Progenitor cell of endocrine pancreas (in vitro differentiated cells): ENCODE data around the gene SOS1. TPM values are rescaled to one million over a fixed set of nuclear protein-coding genes. Genes with fewer than 3 reads are reported as not detected.
A peak's percentile ranks its signal among the peaks of the same experiment; 100 is the strongest.

Experiments
- DNase-seq: peaks from one replicate; pipeline ENCODE4 v3.0.0; 2021; ENCODE audit warnings: low spot score; ENCODE audit not compliant: unreplicated experiment
- H3K27ac Mint-ChIP-seq: 2 replicates; pipeline ENCODE4 v1.8.0; 2021; ENCODE audit warnings: mild to moderate bottlenecking, moderate library complexity, mixed read lengths
- H3K27me3 Mint-ChIP-seq: 2 replicates; pipeline ENCODE4 v1.8.0; 2021; ENCODE audit warnings: mixed read lengths
- H3K36me3 Mint-ChIP-seq: 2 replicates; pipeline ENCODE4 v1.8.0; 2022; ENCODE audit warnings: mixed read lengths; ENCODE audit not compliant: insufficient read depth
- H3K4me1 Mint-ChIP-seq: 2 replicates; pipeline ENCODE4 v1.8.0; 2021; ENCODE audit warnings: low read depth, mixed read lengths
- H3K4me3 Mint-ChIP-seq: 2 replicates; pipeline ENCODE4 v1.8.0; 2021; ENCODE audit warnings: low read depth, mild to moderate bottlenecking, moderate library complexity, mixed read lengths
- H3K9me3 Mint-ChIP-seq: 2 replicates; pipeline ENCODE4 v1.8.0; 2021; ENCODE audit warnings: low read depth, mixed read lengths
- long read RNA-seq: library from polyadenylated mRNA; unstranded; transcript quantifications from one replicate; pipeline ENCODE4 v2.0.0, GENCODE V29; 2020
- total RNA-seq: library from RNA; stranded (reverse); gene quantifications from 2 replicates; pipeline ENCODE4 v1.2.1, GENCODE V29; 2021
- TF ChIP-seq, protein P1 (sequence below): fragments of 200-600 bp; sonication (generic); IDR thresholded peaks from one replicate; pipeline ENCODE4 v1.5.0; 2021; ENCODE audit warnings: antibody characterized with exemption, mild to moderate bottlenecking; ENCODE audit not compliant: unreplicated experiment

Gene SOS1
- total RNA-seq = 68.3 and 77.0 TPM in 2 replicates
- long read RNA-seq, partial matches to known transcripts = 22 of 37 reads
- long read RNA-seq, other reads (novel, unspliced or antisense) = 14 of 37 reads

GRCh38 chr2:39120771-39121522 is at the start of gene SOS1:
SOS1 (minus strand) TSS chr2:39121051; CDS start chr2:39120422, 629 bp downstream.
- H3K36me3 Mint-ChIP-seq = peaks cover 10% of the 10 kb centered on the region
- peaks cover 48% of the 10 kb centered on the region for H3K4me1 Mint-ChIP-seq
- peaks cover 3% of the 10 kb centered on the region for H3K9me3 Mint-ChIP-seq
- H3K27me3 Mint-ChIP-seq = no peaks in the 10 kb centered on the region
- peak within 1 kb of the TSS; percentile 80 for H3K4me3 Mint-ChIP-seq
- peak within 1 kb of the TSS; percentile 99 for H3K27ac Mint-ChIP-seq
- TF ChIP-seq, protein P1, sequence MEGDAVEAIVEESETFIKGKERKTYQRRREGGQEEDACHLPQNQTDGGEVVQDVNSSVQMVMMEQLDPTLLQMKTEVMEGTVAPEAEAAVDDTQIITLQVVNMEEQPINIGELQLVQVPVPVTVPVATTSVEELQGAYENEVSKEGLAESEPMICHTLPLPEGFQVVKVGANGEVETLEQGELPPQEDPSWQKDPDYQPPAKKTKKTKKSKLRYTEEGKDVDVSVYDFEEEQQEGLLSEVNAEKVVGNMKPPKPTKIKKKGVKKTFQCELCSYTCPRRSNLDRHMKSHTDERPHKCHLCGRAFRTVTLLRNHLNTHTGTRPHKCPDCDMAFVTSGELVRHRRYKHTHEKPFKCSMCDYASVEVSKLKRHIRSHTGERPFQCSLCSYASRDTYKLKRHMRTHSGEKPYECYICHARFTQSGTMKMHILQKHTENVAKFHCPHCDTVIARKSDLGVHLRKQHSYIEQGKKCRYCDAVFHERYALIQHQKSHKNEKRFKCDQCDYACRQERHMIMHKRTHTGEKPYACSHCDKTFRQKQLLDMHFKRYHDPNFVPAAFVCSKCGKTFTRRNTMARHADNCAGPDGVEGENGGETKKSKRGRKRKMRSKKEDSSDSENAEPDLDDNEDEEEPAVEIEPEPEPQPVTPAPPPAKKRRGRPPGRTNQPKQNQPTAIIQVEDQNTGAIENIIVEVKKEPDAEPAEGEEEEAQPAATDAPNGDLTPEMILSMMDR = no peak
- peak; percentile 97 for DNase-seq

DNA sequence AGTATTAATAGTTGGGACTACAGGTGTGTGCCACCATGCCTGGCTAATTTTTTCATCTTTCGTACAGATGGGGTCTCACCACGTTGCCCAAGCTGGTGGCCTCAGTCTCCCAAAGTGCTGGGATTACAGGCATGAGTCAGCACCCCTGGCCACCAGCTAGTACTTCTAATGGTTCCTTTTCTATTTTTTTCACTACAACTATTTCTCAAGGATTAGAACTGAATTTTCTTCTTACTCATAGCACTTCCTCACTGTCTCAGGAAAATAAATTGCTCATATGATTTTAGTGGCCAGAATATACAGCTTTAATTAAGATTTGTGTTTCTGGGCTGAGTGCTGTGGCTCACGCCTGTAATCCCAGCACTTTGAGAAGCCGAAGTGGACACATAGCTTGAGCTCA is 43.2 kb upstream of the SOS1 start:
- Mint-ChIP-seq H3K27ac (no peak overlapping the region), H3K27me3 (no peaks in the 10 kb centered on the region), H3K36me3 (no peaks in the 10 kb centered on the region), H3K4me3 (no peak overlapping the region), H3K4me1 (peaks cover 8% of the 10 kb centered on the region), H3K9me3 (no peaks in the 10 kb centered on the region)
- TF ChIP-seq, protein P1 = no peak
- no peak for DNase-seq

DNA sequence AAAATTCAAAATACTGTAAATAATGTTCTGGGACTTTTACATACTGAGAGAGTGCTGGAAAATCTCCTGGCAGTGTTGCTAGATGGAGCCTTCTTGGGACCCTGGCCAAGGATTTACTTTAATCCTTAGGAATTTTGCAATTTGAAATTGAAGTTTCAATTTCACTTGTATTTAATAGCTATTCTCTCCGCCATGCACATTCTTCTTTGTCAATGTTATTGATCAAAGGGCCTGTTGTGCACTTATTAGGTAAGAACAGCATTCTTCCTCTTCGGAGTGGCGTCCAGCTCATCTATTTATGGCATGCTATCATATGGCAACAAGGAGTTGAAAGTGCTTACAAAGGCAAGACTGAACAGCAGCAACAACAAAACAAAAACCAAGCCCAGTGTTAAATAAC is 40.1 kb upstream of the SOS1 start:
- no peak overlapping the region for H3K4me3 Mint-ChIP-seq
- H3K4me1 Mint-ChIP-seq = peaks cover 8% of the 10 kb centered on the region
- H3K9me3 Mint-ChIP-seq = no peaks in the 10 kb centered on the region
- no peak overlapping the region for H3K27ac Mint-ChIP-seq
- H3K36me3 Mint-ChIP-seq = no peaks in the 10 kb centered on the region
- TF ChIP-seq, protein P1 = no peak
- H3K27me3 Mint-ChIP-seq = no peaks in the 10 kb centered on the region
- no peak for DNase-seq

DNA sequence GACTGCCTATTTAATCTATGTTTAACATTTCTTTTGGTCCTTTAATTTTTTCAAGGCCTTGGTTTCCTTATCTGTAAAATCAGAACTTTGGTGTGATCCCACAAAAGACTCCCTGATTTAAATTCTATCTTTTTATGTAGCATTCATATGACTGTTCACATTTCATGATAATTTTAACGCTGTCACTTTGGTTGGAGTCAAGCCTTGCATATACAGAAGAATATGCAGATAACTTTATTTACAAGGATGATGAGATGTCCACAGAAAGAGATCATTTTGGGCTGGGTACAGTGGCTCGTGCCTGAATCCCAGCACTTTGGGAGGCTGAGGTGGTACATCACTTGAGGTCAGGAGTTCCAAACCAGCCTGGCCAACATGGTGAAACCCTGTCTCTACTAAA is 38.4 kb upstream of the SOS1 start:
- Mint-ChIP-seq H3K36me3 (no peaks in the 10 kb centered on the region), H3K27ac (no peak overlapping the region), H3K4me3 (no peak overlapping the region), H3K27me3 (no peaks in the 10 kb centered on the region), H3K4me1 (peaks cover 8% of the 10 kb centered on the region), H3K9me3 (no peaks in the 10 kb centered on the region)
- TF ChIP-seq, protein P1 = no peak
- DNase-seq = no peak

DNA sequence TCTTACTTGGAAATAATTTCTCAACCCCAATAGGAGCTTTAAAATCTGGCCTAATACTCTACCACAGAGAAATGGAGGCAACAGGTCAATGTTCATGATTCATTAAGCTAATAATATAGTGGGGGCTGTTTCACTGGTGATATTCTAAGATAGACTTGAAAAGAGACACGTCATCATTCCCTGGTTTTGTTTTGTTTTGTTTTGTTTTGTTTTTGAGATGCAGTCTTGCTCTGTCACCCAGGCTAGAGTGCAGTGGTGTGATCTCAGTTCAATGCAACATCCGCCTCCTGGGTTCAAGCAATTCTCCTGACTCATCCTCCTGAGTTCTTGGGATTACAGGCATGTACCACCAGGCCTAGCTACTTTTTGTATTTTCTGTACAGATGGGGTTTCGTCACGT is 37.5 kb upstream of the SOS1 start:
- Mint-ChIP-seq H3K4me3 (no peak overlapping the region), H3K36me3 (no peaks in the 10 kb centered on the region), H3K4me1 (peaks cover 8% of the 10 kb centered on the region), H3K9me3 (no peaks in the 10 kb centered on the region), H3K27me3 (no peaks in the 10 kb centered on the region), H3K27ac (no peak overlapping the region)
- TF ChIP-seq, protein P1 = no peak
- no peak for DNase-seq
